Choroid plexus epithelial cell (primary cell): ENCODE results near the gene TTC4.

Experiments
- DNase-seq: peaks from one replicate; pipeline ENCODE4 v3.0.0-alpha.2; 2010; ENCODE audit warnings: low read depth
- H3K4me3 ChIP-seq: 2 replicates; pipeline ENCODE4 v1.5.1; 2011; ENCODE audit warnings: low read depth, mild to moderate bottlenecking, control low read depth, low read length, moderate library complexity
- TF ChIP-seq, protein P1 (sequence below): conservative IDR thresholded peaks from 2 replicates; pipeline ENCODE4 v1.5.1; 2011; ENCODE audit warnings: low read depth, mild to moderate bottlenecking, control low read depth, inconsistent platforms, low read length, moderate library complexity

TTC4 gene

DNA sequence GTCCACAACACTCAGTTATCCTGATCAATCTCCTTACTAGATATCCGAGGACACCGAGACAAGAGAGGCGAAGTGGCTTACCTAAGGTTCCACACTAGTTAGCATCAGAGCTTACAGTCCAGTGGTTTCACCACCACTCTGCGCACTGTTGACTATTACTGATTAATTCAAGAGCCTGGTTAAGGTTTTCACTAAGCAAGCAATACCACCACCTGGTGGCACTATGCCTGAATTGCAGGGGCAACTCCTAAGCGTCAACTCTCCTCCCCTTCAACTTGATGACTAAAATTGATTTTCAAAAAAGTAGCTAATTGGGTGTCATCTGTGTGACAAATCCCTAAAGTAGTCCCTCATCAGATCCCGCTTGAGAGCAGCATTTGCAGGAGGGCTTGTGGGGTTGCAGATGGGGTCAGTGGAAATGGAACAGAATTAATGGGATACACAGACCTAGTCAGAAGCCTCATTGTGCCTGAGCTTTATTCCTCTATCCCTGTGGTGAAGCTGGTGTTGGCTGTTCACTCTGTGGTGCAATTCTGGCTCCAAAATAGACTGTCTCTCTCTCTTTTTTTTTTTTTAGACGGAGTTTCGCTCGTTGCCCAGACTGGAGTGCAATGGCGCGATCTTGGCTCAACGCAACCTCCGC lies 76.3 kb downstream of the TTC4 start:
- H3K4me3 ChIP-seq = no peak overlapping the region
- TF ChIP-seq, protein P1, sequence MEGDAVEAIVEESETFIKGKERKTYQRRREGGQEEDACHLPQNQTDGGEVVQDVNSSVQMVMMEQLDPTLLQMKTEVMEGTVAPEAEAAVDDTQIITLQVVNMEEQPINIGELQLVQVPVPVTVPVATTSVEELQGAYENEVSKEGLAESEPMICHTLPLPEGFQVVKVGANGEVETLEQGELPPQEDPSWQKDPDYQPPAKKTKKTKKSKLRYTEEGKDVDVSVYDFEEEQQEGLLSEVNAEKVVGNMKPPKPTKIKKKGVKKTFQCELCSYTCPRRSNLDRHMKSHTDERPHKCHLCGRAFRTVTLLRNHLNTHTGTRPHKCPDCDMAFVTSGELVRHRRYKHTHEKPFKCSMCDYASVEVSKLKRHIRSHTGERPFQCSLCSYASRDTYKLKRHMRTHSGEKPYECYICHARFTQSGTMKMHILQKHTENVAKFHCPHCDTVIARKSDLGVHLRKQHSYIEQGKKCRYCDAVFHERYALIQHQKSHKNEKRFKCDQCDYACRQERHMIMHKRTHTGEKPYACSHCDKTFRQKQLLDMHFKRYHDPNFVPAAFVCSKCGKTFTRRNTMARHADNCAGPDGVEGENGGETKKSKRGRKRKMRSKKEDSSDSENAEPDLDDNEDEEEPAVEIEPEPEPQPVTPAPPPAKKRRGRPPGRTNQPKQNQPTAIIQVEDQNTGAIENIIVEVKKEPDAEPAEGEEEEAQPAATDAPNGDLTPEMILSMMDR = peak; percentile 83
- peak; percentile 66 for DNase-seq
